ENCODE measurements around the gene LPP.

The LPP gene

DNA sequence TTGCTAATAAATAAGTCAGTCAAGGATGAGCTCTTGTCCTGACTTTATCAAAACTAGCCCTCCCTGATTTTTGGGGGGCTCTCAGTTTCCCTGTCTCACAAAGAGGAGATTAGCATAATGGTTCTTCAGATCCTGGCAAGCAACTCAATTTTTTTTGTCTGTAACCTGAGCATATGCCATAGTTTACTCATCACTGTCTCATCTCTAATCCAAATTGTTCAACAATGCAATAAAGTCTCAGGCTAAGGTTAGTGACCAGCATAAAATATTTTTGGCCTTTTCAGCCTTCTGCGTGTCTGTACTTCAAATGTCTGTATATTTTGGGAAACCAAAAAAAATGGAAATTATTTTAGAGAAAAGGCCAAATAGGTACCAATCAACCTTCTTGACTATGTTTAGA lies 552.2 kb downstream of the LPP start:
- no peak for DNase-seq (ENCODE audit: low read depth in 2 of 2)

DNA sequence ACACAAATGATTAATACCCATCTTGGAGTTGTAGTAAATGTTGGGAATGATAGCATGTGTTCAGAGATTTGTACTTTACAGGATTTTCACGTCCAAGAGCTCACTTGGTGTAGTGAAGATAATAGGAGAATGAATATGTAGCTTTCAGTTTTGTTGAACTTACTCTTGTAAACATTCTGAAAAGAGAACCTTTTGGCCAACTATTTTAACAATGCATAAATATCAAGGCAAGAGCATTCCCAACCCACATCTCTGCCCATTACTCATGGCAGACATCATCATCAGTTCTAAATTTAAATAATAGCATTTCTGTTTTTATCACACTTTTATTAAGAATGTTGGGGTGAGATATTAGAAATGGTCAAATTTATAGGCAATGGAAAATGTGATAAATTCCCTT lies 552.6 kb downstream of the LPP start:
- no peak for DNase-seq (ENCODE audit: low read depth in 2 of 2)

DNA sequence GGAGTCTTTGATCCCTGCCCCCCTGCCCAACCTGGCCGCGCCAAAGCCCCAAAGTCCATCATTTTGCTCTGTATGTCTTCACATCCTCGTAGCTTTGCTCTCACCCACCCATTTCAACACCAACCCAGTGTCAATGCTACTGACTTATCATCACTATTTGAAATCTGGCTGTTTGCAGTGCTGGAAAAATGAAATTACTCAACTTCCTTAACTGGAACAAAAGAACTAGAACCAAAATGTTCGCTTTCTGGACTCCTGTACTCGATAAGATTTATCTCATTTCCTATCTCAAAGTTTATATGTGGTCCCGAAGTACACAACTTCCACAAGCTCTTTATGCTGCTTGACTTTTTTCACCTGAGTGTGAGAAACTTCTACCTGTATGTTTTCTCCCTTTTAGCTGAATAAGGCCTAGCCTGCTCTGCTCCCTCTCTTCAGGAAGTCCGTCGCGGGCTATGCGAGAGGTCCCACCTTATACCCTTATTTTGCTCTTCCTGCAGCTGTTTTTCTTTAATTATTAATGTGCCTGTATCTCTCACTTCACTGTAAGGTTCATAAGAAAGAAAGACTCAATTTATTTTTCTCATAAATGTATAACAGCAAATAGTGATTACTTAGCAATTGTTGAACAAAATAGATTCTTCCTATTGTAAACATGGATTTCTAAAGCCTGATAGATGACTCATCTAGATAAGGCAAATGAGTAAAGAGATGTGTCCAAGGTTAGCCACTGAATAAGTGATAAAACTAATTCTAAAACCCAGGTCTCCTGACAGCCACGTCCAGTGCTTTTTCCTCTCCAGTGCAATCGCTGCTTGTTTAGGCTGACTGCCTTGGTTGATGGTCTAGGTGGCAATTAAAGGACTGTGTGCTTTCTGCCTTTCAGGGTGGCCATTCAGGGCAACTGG lies 553.7 kb downstream of the LPP start:
- DNase-seq (ENCODE audit: low read depth in 2 of 2): no peak

DNA sequence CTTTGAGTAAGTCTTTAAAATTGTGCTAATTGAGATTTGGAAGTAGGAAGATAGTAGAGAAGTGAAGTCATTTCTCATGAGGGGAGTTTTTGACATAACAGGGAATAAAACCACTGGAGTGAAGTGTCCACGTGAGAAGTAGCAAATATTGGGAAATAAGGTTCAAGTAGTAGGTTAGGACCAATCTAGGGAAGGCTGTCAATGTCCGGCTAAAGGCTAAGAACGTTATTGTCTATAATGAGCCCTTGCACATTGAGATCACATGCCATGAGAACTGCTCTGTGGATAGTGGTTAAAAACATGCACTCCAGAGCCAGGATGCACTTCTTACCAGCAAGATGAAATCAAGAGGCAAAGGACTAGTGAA lies 557.9 kb downstream of the LPP start:
- DNase-seq (ENCODE audit: low read depth in 2 of 2): no peak

DNA sequence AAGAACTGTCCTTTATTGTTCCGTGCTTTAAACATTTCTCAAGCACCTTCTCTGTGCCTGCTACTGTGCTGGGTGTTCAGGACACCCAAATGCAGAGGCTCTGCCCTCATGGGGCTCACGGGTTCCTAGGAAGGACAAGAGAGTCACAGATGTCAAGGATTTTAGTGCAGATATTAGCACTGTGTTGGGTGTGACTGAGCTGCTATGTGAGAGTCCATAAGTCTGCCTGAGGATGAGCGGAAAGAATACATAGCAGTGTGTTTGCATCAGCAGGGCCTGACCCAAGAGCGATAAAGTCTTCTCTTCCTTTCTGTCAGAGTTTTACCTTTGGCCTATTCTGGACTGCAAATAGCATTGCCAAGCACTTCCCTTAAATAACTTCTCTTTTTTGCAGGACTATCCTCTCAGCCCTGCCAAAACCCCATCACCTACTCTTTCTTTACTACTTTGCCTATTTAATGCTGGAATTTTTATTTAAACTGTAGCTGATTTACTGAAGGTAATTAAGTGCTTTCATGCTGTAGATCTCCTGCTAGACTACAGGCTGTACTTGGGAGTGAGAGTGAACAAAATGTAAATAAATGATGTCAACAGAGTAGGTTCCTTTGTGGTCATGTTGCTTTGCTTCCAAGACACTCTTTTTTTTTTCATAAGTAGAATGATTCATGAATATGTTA lies 558.4 kb downstream of the LPP start:
- peak; percentile 37 to 42 for DNase-seq (ENCODE audit: low read depth in 2 of 2)

DNA sequence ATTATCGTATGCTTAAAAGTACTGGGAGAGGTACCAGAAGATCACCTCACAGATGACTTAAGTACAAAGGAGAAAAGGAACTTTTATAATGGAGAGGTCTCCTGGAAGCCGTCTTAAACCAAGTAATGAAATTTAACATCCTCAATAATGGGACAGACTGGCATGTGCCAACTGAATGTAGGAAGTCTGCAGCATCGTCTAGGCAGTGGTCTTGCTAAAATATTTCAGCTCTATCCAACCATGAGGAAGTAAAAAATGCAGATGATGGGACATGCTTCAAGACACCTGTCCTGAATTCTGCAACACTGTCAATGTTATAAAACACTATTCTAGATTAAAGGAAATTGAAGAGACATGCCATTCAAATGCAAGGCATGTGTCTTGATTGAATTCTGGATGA lies 559.0 kb downstream of the LPP start:
- DNase-seq (ENCODE audit: low read depth in 2 of 2): no peak

DNA sequence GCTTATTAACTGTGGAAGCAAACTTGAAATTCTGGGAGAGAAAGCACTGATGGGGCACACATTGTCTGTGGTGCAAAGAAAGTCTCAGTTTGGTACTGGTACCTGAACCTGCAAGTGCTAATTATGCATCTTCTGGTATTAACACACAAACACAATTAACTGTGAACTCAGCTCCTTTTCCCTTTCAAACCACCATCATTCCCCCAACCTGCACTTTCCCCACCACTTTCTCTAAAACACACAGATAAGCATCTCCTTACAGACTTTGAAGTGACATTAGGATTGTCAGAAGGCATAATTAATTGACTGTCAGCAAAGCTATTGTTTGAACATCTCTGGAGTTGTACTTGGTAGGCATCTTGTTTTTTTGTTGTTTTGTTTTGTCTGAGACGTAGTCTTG lies 565.6 kb downstream of the LPP start:
- DNase-seq (ENCODE audit: low read depth in 2 of 2): no peak

DNA sequence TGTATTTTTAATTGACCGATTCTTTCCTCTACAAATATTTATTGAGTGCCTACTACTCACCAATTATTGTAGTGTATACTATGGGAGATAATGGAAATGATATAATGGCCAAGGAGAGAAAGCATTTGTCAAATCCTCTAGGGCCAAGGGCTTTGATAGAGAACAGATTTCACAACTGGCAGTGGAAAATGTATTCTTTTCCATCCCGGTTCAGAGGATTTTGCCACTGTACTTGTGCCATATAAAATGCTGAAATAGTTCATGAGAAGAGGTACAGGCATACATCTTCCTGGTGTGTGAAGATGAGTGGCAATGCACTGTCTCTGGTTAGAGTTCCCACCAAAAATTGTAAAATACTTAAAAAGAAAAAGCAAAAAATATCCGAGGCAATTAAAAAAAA lies 566.3 kb downstream of the LPP start:
- DNase-seq (ENCODE audit: low read depth in 2 of 2): no peak

DNA sequence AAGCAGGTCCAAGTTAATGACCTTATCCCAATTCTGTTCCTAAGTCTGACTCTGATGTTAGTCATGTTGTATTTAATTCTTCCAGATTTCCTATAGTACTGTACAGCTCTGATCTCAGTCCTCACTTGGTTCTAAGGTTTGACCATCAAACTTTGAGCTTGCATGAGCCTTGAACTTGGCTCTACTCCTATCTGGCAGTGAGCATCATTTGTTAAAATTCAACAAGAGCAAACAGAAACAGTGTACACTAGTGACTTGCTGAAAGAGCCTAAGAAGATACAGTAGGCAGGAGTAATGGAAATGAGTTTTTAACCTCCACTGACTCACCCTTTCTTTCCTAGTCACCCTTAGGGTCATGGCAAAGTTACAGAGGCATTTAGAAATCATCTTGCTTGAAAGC lies 566.7 kb downstream of the LPP start:
- no peak for DNase-seq (ENCODE audit: low read depth in 2 of 2)

DNA sequence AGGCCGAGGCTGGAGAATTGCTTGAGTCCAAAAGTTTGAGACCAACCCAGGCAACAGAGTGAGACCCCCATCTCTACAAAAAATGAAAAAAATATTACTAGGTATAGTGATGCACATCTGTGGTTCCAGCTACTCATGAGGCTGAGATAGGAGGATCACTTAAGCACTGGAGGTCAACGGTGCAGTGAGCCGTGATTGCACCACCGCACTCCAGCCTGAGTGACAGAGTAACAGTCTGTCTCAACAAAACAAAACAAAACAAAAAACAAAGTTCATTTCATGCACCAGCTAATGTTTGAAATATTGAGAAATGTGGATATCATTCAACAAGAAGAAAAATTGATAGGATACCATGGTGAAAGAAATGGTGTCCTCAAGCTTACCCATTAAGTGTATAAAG lies 567.4 kb downstream of the LPP start:
- no peak for DNase-seq (ENCODE audit: low read depth in 2 of 2)

DNA sequence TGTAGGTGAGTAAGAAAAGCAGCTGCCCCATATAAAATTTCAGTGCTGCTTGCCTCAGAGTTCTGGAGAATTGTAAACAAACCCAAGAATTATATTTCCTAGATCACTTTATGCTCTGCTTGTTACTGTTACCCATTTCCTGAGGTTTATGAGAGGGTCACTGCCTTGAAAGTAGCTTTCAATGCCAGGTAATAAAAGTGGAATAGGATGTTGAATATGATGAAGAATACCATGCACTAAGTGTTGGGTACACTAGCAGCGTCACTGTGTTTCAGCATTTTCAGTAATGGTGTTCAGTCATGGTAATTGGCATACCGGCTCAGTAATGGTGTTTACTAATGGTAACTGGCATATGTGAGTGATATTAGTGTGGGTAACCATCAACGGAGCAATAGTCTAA lies 568.0 kb downstream of the LPP start:
- DNase-seq (ENCODE audit: low read depth in 2 of 2): no peak

DNA sequence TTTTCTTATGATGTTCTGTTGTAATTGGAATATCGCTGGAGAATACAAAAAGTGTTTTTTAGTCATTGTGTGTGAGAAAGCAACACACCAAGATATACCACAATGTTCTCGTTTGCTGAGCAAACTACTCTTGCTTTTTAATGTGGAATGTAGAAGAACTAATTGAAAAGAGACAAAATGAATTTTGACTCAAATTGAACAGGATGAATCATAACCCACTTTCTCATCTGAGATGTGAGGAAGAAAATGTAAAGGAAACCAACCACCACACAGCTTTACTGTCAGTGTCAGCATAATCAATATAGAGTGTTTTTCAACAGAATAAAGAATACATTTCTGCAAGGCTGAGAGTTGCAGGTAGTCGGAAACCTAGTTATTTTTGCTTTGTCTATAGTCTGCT lies 569.0 kb downstream of the LPP start:
- DNase-seq (ENCODE audit: low read depth in 2 of 2): no peak

DNA sequence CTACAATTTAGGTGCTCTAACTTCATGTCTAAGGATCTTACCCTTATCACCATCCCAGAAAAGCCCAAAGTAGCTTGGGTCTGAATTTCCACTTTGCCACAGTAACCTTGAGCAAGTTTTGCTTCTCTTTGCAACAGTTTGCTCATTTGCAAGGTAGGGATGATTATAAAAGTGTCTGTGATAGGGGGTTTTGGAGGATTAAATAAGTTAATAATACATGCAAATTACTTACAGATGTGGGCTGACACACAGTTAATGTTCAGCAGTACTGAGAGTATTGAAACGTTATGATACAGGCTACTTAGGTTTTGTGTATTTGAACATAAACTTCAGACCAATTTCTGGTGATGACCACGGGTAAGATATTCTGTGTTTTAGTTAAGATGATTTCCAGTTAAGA lies 573.1 kb downstream of the LPP start:
- DNase-seq (ENCODE audit: low read depth in 2 of 2): no peak

DNA sequence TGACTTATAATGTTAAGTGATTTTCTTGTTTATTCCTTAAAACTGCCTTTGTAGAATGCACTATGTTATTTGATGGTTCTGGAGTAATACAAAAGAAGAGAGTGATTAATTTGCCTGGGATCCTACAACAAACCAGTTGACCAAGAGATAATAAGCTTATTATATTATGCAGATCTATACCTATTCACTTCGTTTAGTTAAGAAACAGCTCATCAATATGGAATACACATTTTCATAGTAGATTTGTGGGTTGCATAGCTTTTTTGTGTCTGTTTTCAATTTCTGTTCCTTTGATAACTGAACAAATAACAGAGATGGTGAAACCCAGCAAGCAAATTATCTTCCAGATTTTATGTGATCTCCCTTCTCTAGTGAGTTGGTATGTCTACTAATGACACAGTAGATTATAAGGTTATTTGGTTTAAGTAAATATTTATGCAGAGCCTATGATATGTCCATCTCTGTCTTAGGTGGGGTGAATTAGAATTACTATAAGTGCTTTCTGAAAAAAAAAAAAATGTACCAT lies 574.5 kb downstream of the LPP start:
- DNase-seq (ENCODE audit: low read depth in 2 of 2): no peak

DNA sequence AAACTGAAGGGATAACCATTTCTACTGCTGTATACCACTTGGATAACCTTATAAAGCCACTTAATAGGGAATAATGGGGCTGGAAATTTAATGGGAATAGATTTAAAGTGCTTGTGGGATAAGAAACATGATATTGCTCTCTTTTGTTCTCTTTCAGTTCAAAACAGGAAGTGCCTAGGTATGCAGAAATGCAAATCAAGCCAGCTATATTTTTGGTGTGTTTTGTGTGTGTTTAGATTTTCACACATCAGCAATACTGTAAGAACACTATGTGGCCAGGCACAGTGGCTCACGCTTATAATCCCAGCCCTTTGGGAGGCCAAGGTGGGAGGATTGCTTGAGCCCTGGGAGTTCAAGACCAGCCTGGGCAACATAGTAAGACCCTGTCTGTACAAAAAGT lies 575.5 kb downstream of the LPP start:
- DNase-seq (ENCODE audit: low read depth in 2 of 2): no peak

DNA sequence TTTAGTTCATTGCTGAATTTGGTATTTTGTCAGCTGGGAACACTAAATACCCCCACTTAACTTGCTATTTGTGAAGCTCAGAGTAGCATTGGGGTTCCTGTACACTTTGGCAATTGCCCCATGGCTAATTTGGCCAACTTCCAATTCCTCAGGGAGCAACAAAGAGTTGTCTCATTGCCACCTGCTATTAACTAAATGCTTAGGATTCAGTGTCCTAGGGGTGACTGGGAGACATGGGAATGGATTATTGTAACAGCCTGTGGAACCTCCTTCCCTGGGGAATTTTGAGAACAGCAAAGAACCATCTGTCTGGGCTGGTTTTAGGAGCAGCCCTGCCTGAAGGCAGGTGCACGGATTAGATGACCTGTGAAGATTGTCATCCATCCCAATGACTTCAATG lies 580.4 kb downstream of the LPP start:
- no peak for DNase-seq (ENCODE audit: low read depth in 2 of 2)

DNA sequence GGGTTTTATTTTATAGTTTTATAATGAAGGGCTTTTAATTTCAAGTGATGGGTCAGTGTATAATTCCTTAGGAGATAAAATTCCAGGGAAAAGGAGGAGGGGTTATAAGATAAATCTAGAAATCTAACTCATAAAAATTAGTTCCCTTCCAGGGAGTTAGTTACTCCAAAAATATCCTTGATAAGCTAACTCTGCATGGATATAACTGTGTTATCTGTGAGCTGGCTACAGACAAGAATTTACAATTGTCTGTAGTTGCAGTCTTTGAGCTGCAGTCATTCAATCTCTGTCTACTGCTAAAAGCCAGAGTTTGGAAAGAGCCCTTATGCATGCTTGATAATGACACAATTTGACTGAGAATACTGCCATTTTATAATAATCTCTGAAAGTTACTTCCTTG lies 585.6 kb downstream of the LPP start:
- DNase-seq (ENCODE audit: low read depth in 2 of 2): no peak

DNA sequence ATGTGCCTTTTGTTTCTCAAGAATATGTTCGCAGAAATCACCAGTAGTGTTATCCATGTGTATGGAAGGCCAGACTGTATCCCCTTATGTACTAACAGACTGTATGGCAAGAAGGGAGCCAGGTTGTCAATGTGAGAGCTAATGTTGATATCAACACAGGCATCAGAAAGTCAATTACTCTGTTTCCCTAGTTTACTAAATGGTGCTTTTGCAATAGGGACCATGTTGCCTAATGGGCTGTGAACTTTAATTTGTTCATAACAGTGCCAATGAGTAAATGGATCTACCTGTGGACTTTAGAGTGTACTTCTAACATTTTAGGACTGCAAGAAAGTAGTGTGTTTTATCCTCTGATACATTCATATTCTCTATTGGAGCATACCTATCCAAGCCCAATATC lies 586.1 kb downstream of the LPP start:
- no peak for DNase-seq (ENCODE audit: low read depth in 2 of 2)

DNA sequence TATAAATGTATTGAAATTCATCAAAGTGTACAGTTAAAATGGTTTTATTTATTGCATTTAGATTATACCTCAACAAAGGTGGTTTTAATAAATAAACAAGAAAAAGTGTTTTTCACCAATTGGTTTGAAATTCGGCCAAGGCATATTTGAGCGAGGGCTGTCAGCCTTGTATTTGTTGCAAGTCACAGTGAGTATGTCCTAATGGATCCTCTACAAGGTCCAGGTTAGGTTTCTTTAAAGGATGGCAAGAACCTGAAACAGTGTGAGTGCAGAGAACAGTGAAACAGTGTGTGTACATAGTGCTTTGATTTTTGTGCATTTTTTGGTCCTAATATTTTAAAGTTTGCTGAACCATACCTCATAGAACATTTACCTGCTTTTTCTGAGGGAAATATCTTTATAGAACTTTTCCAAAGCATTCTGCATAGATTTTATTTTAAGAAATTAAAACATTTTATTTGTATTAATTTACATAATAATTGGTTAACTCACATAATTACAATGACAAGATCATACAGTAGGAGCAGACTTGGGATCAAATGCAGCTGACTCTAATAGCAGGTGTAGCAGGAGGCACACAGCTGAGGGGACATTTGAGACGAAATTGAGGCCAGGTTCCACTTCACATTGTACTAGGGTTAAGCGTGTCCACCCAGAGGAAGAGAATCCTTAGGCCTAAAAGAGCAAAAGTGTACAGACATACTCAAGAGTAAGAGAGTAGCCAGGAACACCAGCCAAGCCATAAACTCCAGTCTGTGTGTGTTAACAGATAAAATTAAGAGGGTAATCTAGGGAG lies 589.0 kb downstream of the LPP start:
- no peak for DNase-seq (ENCODE audit: low read depth in 2 of 2)

DNA sequence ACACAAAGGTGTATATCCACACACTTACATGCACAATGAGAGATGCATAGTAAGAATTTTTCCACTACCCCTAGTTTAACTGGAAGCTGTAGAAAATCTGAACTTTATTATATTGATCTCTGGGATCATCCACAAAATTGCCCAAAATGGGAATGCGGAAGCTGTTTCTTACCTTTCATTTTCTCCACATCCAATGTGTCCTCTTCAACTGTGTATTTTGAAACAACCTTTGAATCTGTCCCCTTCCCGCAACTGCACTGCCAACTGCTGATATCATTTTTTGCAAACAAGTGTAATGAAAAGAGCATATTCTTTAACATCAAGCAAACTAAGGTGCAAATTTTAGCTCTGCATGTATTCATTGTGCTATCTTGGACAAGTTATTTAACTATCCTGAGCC lies 590.2 kb downstream of the LPP start:
- no peak for DNase-seq (ENCODE audit: low read depth in 2 of 2)

DNA sequence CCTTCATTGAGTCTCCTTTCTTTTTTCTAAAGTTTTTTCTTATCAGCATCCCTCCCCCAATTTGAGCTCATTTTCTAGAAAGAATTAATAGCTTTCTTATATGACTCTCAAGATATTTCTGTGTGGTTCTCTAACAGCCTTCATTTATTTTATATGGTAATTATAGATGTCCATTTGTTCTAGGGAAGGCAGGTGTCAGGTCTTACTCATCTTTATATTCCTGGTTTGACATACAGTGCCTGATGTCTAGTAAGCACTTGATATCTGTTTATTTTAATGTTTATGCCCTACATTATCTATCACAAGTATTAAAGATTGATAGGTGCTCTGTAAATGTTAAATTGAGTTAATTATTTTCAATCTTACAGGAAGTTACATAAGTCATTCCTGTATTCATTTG lies 591.1 kb downstream of the LPP start:
- no peak for DNase-seq (ENCODE audit: low read depth in 2 of 2)

DNA sequence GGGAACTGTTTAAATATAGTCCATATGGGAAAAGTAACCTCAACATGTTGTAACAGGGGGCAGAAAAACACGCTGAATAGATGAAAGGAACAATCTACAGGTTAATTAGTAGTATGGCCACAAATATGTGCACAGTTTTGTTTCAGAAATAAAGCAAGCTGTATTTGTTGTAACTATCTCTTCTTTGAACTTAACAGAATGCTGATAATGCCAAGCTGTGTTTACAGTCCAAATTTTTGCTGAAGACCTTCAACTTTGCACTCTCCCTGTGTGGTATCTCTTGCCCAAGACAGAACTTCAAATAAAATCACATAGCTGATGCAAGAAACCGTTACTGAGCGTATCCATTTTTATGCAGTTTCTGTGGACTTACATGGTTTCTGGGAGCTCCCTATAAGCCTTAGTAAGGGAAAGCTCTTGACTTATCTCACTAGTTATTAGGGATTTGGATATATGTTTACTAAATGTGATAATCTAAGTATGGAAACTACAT lies 592.4 kb downstream of the LPP start:
- no peak for DNase-seq (ENCODE audit: low read depth in 2 of 2)
